Rectal smooth muscle tissue (tissue), 1 donor: ENCODE data around the gene MMP10.

Experiments used
- H3K27ac ChIP-seq: one replicate; pipeline ENCODE4 v1.7.0; 2013; ENCODE audit warnings: low read depth, low read length, inconsistent platforms
- H3K27me3 ChIP-seq: one replicate; pipeline ENCODE4 v1.7.0; 2013; ENCODE audit warnings: low read length; ENCODE audit not compliant: control insufficient read depth, insufficient read depth
- H3K36me3 ChIP-seq: one replicate; pipeline ENCODE4 v1.7.0; 2013; ENCODE audit warnings: low read length; ENCODE audit not compliant: control insufficient read depth, insufficient read depth
- H3K4me1 ChIP-seq: one replicate; pipeline ENCODE4 v1.7.0; 2013; ENCODE audit warnings: low read length; ENCODE audit not compliant: control insufficient read depth, insufficient read depth
- H3K4me3 ChIP-seq: one replicate; pipeline ENCODE4 v1.7.0; 2013; ENCODE audit warnings: low read length
- H3K9ac ChIP-seq: one replicate; pipeline ENCODE4 v1.7.0; 2013; ENCODE audit warnings: low read length

Gene MMP10

GRCh38 chr11:102773386-102773785 is 7.0 kb downstream of the MMP10 start:
- no peak overlapping the region for H3K9ac ChIP-seq
- no peaks in the 10 kb centered on the region for H3K36me3 ChIP-seq
- no peaks in the 10 kb centered on the region for H3K27me3 ChIP-seq
- H3K4me1 ChIP-seq = no peaks in the 10 kb centered on the region
- H3K27ac ChIP-seq = no peak overlapping the region
- H3K4me3 ChIP-seq = no peak overlapping the region

- H3K4me1 ChIP-seq = no peaks in the 10 kb centered on the region
- H3K4me3 ChIP-seq = no peak overlapping the region
- no peak overlapping the region for H3K9ac ChIP-seq
- no peaks in the 10 kb centered on the region for H3K36me3 ChIP-seq
- no peak overlapping the region for H3K27ac ChIP-seq
- H3K27me3 ChIP-seq = no peaks in the 10 kb centered on the region
These were observed 9.1 kb downstream of the MMP10 start for GRCh38 chr11:102771351-102771750.

- Histone ChIP-seq H3K27ac (no peak overlapping the region), H3K4me1 (no peaks in the 10 kb centered on the region), H3K27me3 (no peaks in the 10 kb centered on the region), H3K9ac (no peak overlapping the region), H3K36me3 (no peaks in the 10 kb centered on the region), H3K4me3 (no peak overlapping the region)
These were observed 10.2 kb downstream of the MMP10 start for GRCh38 chr11:102770191-102770590.

- no peaks in the 10 kb centered on the region for H3K4me1 ChIP-seq
- no peak overlapping the region for H3K4me3 ChIP-seq
- H3K9ac ChIP-seq = no peak overlapping the region
- H3K27me3 ChIP-seq = no peaks in the 10 kb centered on the region
- no peaks in the 10 kb centered on the region for H3K36me3 ChIP-seq
- H3K27ac ChIP-seq = no peak overlapping the region
These were observed 12.6 kb downstream of the MMP10 start for GRCh38 chr11:102767800-102768199.

- Histone ChIP-seq H3K27me3 (no peaks in the 10 kb centered on the region), H3K4me1 (no peaks in the 10 kb centered on the region), H3K27ac (no peak overlapping the region), H3K9ac (no peak overlapping the region), H3K4me3 (no peak overlapping the region), H3K36me3 (no peaks in the 10 kb centered on the region)
These were observed 17.0 kb downstream of the MMP10 start for GRCh38 chr11:102763440-102763839.

GRCh38 chr11:102762361-102762767 is 18.1 kb downstream of the MMP10 start:
- H3K36me3 ChIP-seq = no peaks in the 10 kb centered on the region
- no peak overlapping the region for H3K4me3 ChIP-seq
- H3K27ac ChIP-seq = no peak overlapping the region
- H3K4me1 ChIP-seq = no peaks in the 10 kb centered on the region
- H3K27me3 ChIP-seq = no peaks in the 10 kb centered on the region
- H3K9ac ChIP-seq = no peak overlapping the region

- H3K4me1 ChIP-seq = no peaks in the 10 kb centered on the region
- H3K9ac ChIP-seq = no peak overlapping the region
- H3K27ac ChIP-seq = no peak overlapping the region
- H3K27me3 ChIP-seq = no peaks in the 10 kb centered on the region
- no peaks in the 10 kb centered on the region for H3K36me3 ChIP-seq
- H3K4me3 ChIP-seq = no peak overlapping the region
These were observed 18.7 kb downstream of the MMP10 start for GRCh38 chr11:102761646-102762238.

GRCh38 chr11:102760344-102761035 is 19.9 kb downstream of the MMP10 start:
- Histone ChIP-seq H3K4me1 (no peaks in the 10 kb centered on the region), H3K4me3 (no peak overlapping the region), H3K27ac (no peak overlapping the region), H3K27me3 (no peaks in the 10 kb centered on the region), H3K36me3 (no peaks in the 10 kb centered on the region), H3K9ac (no peak overlapping the region)

GRCh38 chr11:102757823-102758549 is 22.4 kb downstream of the MMP10 start:
- no peak overlapping the region for H3K4me3 ChIP-seq
- no peaks in the 10 kb centered on the region for H3K4me1 ChIP-seq
- H3K27ac ChIP-seq = no peak overlapping the region
- H3K9ac ChIP-seq = no peak overlapping the region
- H3K36me3 ChIP-seq = no peaks in the 10 kb centered on the region
- H3K27me3 ChIP-seq = no peaks in the 10 kb centered on the region

GRCh38 chr11:102753267-102753666 is 27.2 kb downstream of the MMP10 start:
- Histone ChIP-seq H3K9ac (no peak overlapping the region), H3K36me3 (no peaks in the 10 kb centered on the region), H3K27ac (no peak overlapping the region), H3K4me1 (no peaks in the 10 kb centered on the region), H3K27me3 (no peaks in the 10 kb centered on the region), H3K4me3 (no peak overlapping the region)

- Histone ChIP-seq H3K27me3 (no peaks in the 10 kb centered on the region), H3K4me1 (no peaks in the 10 kb centered on the region), H3K36me3 (no peaks in the 10 kb centered on the region), H3K27ac (no peak overlapping the region), H3K9ac (no peak overlapping the region), H3K4me3 (no peak overlapping the region)
These were observed 28.8 kb downstream of the MMP10 start for GRCh38 chr11:102751673-102752072.

GRCh38 chr11:102749101-102749722 is 31.2 kb downstream of the MMP10 start:
- Histone ChIP-seq H3K36me3 (no peaks in the 10 kb centered on the region), H3K4me3 (no peak overlapping the region), H3K9ac (no peak overlapping the region), H3K27ac (no peak overlapping the region), H3K4me1 (no peaks in the 10 kb centered on the region), H3K27me3 (no peaks in the 10 kb centered on the region)
